Keratinocyte (primary cell): ENCODE data around the gene FZD4. TPM values are rescaled to one million over a fixed set of nuclear protein-coding genes. Genes with fewer than 3 reads are reported as not detected.
"Not testable (repeated sequence)": the region's sequence is repeated elsewhere in the genome, so short reads cannot be mapped to it uniquely, and the experiment has no call there.

Experiments used
- DNase-seq: peaks from one replicate; pipeline ENCODE4 v3.0.0-alpha.2; 2011; ENCODE audit warnings: low read depth, missing footprints, low spot score
- FAIRE-seq: peaks from 2 replicates; lab custom pipeline; 2011; peaks lifted over from hg19 to GRCh38; lab: Jason Lieb, UNC
- H2AFZ ChIP-seq: 2 replicates; pipeline ENCODE4 v1.6.0; 2012; ENCODE audit warnings: low read length, control low read depth, inconsistent platforms; ENCODE audit not compliant: control insufficient read depth
- H3K27ac ChIP-seq: 2 replicates; pipeline ENCODE4 v1.5.1; 2011; ENCODE audit warnings: low read length; ENCODE audit not compliant: control insufficient read depth, insufficient read depth
- H3K27me3 ChIP-seq: 3 replicates; pipeline ENCODE4 v1.6.0; 2011; ENCODE audit warnings: low read length; ENCODE audit not compliant: control insufficient read depth, insufficient read depth; ENCODE audit errors: extremely low read depth
- H3K36me3 ChIP-seq, 2 experiments: 2 replicates in 1 of 2; 3 replicates in 1 of 2; pipeline ENCODE4 v1.5.1; 2011; ENCODE audit warnings: low read length in 2 of 2, mild to moderate bottlenecking in 1 of 2; ENCODE audit not compliant: control insufficient read depth in 2 of 2, insufficient read depth in 2 of 2; ENCODE audit errors: extremely low read depth in 1 of 2
- H3K4me1 ChIP-seq: 3 replicates; pipeline ENCODE4 v1.5.1; 2011; ENCODE audit warnings: low read length; ENCODE audit not compliant: control insufficient read depth, insufficient read depth; ENCODE audit errors: extremely low read depth
- H3K4me2 ChIP-seq: 3 replicates; pipeline ENCODE4 v1.6.0; 2011; ENCODE audit warnings: low read depth, low read length; ENCODE audit not compliant: control insufficient read depth, insufficient read depth; ENCODE audit errors: extremely low read depth
- H3K4me3 ChIP-seq, 3 experiments: fragments of 200-600 bp in 1 of 3; sonication (generic) in 1 of 3; 2 replicates in 2 of 3; 3 replicates in 1 of 3; pipeline ENCODE4 v1.5.1; 2011 to 2016; ENCODE audit warnings: low read length in 3 of 3, mild to moderate bottlenecking in 3 of 3, control low read depth in 2 of 3, inconsistent platforms in 1 of 3, low read depth in 1 of 3, mixed read lengths in 1 of 3, mixed run types in 1 of 3, moderate library complexity in 1 of 3; ENCODE audit not compliant: control insufficient read depth in 2 of 3, insufficient read depth in 2 of 3; ENCODE audit errors: extremely low read depth in 1 of 3
- H3K79me2 ChIP-seq: 2 replicates; pipeline ENCODE4 v1.6.0; 2012; ENCODE audit warnings: low read length; ENCODE audit not compliant: control insufficient read depth, insufficient read depth
- H3K9ac ChIP-seq: 3 replicates; pipeline ENCODE4 v1.6.0; 2011; ENCODE audit warnings: low read length; ENCODE audit not compliant: control insufficient read depth, insufficient read depth; ENCODE audit errors: extremely low read depth
- H3K9me1 ChIP-seq: 3 replicates; pipeline ENCODE4 v1.6.0; 2011; ENCODE audit warnings: low read length; ENCODE audit not compliant: control insufficient read depth, insufficient read depth; ENCODE audit errors: extremely low read depth
- H3K9me3 ChIP-seq: 2 replicates; pipeline ENCODE4 v1.5.1; 2012; ENCODE audit warnings: low read depth, low read length; ENCODE audit not compliant: control insufficient read depth
- H4K20me1 ChIP-seq: 3 replicates; pipeline ENCODE4 v1.6.0; 2011; ENCODE audit warnings: low read length; ENCODE audit not compliant: control insufficient read depth, insufficient read depth; ENCODE audit errors: extremely low read depth
- CTCF ChIP-seq, 3 experiments: IDR thresholded peaks in 1 of 3; conservative IDR thresholded peaks in 1 of 3; optimal IDR thresholded peaks in 1 of 3; 2 replicates in 2 of 3; 3 replicates in 1 of 3; pipeline versions ENCODE3 to v1.5.1; 2011; ENCODE audit warnings: low read length in 3 of 3, mild to moderate bottlenecking in 3 of 3, moderate library complexity in 2 of 3, control low read depth in 1 of 3, inconsistent platforms in 1 of 3; ENCODE audit not compliant: insufficient read depth in 2 of 3; ENCODE audit errors: extremely low read depth in 1 of 3
- EZH2 ChIP-seq: IDR thresholded peaks from one replicate; pipeline ENCODE4 v1.6.1; 2012; ENCODE audit warnings: inconsistent platforms, mild to moderate bottlenecking, low read length, moderate library complexity
- dilution Hi-C: fragments of 300-500 bp; cut with MboI; formaldehyde crosslinking; loops from one replicate; pipeline ENCODE4 v1.7.0; 2020; ENCODE audit warnings: low sequenced_read_pairs; ENCODE audit not compliant: extremely low pct_ligation_motif_present
- polyA plus RNA-seq, 5 experiments: library from polyadenylated mRNA; depleted of rRNA in 3 of 5; stranded (reverse) in 3 of 5; stranded (forward) in 1 of 5; unstranded in 1 of 5; fragments of >200 nt; gene quantifications; 1 replicate in 1 of 5; 2 replicates in 3 of 5; 3 replicates in 1 of 5; pipeline versions ENCODE4 v1.2.1 to v1.2.3, GENCODE V29; 2011 to 2012; ENCODE audit warnings: missing spikeins in 2 of 5, low read depth in 1 of 5, low replicate concordance in 1 of 5

FZD4 gene
- polyA plus RNA-seq, 1 donor (not counting 4 experiments of a cell fraction or from before 2014, with no cell fraction given) = 0.56 TPM

DNA sequence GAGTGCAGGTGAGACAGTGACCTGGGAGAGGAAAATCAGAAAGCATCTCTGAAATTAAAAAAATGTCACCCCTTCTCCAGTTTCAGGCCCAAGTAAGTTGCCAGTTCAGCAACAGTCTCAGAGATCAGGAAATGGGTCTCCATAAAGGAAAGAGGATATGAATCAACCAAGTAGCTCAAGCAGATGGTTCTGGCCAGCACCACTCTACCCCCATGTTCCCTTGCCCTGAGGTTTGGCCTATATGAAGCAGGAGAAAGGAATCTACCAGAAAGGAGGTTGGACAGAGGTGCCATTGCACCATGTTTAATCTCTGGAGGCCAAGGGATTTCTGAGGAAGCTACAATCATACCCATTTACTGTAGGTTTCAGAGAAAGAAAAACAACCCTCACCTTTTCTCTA, 7.7 kb downstream of the FZD4 start:
- Histone ChIP-seq H3K9me3 (no peaks in the 10 kb centered on the region), H3K79me2 (no peaks in the 10 kb centered on the region), H3K9ac (no peak overlapping the region), H2AFZ (no peak overlapping the region), H3K4me1 (no peaks in the 10 kb centered on the region), H3K27ac (no peak overlapping the region), H3K9me1 (no peaks in the 10 kb centered on the region), H3K4me2 (no peak overlapping the region), H3K27me3 (no peaks in the 10 kb centered on the region), H4K20me1 (no peaks in the 10 kb centered on the region), H3K4me3 (no peak overlapping the region), H3K36me3 (no peaks in the 10 kb centered on the region)
- dilution Hi-C loops = no loop called here
- TF ChIP-seq EZH2 (no peak), CTCF (optimal IDR thresholded peaks at IDR 0.05 in 1 of 3, IDR thresholded peaks at IDR 0.05 in 1 of 3, conservative IDR thresholded peaks at IDR 0.05 in 1 of 3; ENCODE audit: extremely low read depth in 1 of 3, insufficient read depth in 2 of 3, low read length in 3 of 3) (no peak)
- DNase-seq (no peak), FAIRE-seq (no peak)

- H3K4me2 ChIP-seq, H3K27me3 ChIP-seq, FAIRE-seq, H2AFZ ChIP-seq, H3K9ac ChIP-seq, H3K9me1 ChIP-seq, H3K27ac ChIP-seq, H3K36me3 ChIP-seq, H3K4me3 ChIP-seq, H3K9me3 ChIP-seq, H3K79me2 ChIP-seq, DNase-seq, dilution Hi-C loops, H3K4me1 ChIP-seq, H4K20me1 ChIP-seq: not testable (repeated sequence)
Observed at GRCh38 chr11:86943505-86943904, 11.7 kb downstream of the FZD4 start.

- H3K4me3 ChIP-seq = no peak overlapping the region
- no peak overlapping the region for H3K9ac ChIP-seq
- DNase-seq (no peak), FAIRE-seq (no peak)
- peak overlapping the region; percentile 25 for H3K4me2 ChIP-seq
- H3K27ac ChIP-seq = no peak overlapping the region
- no peaks in the 10 kb centered on the region for H3K27me3 ChIP-seq
- no peaks in the 10 kb centered on the region for H3K36me3 ChIP-seq
- H4K20me1 ChIP-seq = no peaks in the 10 kb centered on the region
- H3K9me3 ChIP-seq = no peaks in the 10 kb centered on the region
- H3K79me2 ChIP-seq = no peaks in the 10 kb centered on the region
- dilution Hi-C loops = no loop called here
- TF ChIP-seq CTCF (optimal IDR thresholded peaks at IDR 0.05 in 1 of 3, IDR thresholded peaks at IDR 0.05 in 1 of 3, conservative IDR thresholded peaks at IDR 0.05 in 1 of 3; ENCODE audit: extremely low read depth in 1 of 3, insufficient read depth in 2 of 3, low read length in 3 of 3) (no peak), EZH2 (no peak)
- peak overlapping the region; percentile 24 for H2AFZ ChIP-seq
- H3K4me1 ChIP-seq = no peaks in the 10 kb centered on the region
- H3K9me1 ChIP-seq = no peaks in the 10 kb centered on the region
Observed at GRCh38 chr11:86941871-86942599, 13.2 kb downstream of the FZD4 start.
